C4-2B (cell line): ENCODE results near the gene LRRC56.

Source experiments
- ZFX ChIP-seq: fragments of 450-650 bp; IDR thresholded peaks from 2 replicates; pipeline ENCODE4 v1.6.1; 2017
- TF ChIP-seq, protein P1 (sequence below): fragments of 450-650 bp; conservative IDR thresholded peaks from 2 replicates; pipeline ENCODE4 v1.5.1; 2017; ENCODE audit warnings: mild to moderate bottlenecking

DNA sequence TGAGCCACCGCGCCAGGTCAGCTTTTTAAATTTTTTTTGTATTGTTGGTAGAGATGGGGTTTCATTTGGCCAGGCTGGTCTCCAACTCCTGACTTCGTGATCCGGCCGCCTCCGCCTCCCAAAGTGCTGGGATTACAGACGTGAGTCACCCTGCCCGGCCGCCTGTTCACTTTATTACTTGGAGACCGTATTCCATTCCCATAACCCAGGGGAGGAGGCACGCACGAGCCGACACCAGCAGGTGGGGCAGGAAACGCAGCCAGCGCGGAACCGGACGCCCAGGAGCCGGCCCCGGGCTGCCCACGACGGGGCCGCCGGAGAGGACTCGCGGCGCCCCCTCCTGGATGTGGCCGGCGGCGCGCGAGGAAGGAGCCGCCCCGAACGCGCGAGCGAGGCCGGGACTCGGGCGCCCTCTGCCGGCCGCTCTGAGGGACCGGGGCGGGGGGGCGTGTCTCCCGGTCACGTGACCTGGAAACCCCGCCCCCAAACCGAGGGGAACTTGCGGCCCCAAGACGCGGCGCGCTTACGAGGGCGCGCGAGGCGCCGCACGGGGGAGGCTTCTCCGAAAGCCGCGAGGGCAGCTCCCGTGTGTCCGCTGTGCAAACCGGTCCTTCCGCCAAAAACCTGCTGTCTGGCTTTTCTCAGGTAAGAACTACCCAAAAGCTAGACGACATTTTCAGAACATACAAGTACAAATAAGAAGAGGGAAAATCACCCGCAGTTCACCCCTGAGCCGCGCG lies 18.7 kb upstream of the LRRC56 start:
- TF ChIP-seq, protein P1, sequence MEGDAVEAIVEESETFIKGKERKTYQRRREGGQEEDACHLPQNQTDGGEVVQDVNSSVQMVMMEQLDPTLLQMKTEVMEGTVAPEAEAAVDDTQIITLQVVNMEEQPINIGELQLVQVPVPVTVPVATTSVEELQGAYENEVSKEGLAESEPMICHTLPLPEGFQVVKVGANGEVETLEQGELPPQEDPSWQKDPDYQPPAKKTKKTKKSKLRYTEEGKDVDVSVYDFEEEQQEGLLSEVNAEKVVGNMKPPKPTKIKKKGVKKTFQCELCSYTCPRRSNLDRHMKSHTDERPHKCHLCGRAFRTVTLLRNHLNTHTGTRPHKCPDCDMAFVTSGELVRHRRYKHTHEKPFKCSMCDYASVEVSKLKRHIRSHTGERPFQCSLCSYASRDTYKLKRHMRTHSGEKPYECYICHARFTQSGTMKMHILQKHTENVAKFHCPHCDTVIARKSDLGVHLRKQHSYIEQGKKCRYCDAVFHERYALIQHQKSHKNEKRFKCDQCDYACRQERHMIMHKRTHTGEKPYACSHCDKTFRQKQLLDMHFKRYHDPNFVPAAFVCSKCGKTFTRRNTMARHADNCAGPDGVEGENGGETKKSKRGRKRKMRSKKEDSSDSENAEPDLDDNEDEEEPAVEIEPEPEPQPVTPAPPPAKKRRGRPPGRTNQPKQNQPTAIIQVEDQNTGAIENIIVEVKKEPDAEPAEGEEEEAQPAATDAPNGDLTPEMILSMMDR, result peak; percentile 99
- TF ChIP-seq ZFX, result no peak
